SIG-M5 treated with dmso at 0.1 percent for 504 hours (cell line): ENCODE data around the gene RNF224.
"Not testable (repeated sequence)": the region's sequence is repeated elsewhere in the genome, so short reads cannot be mapped to it uniquely, and the experiment has no call there.

Experiments used
- DNase-seq: peaks from one replicate; lab custom pipeline; 2025; ENCODE audit not compliant: unreplicated experiment; lab: John Stamatoyannopoulos, UW

RNF224 gene

DNA sequence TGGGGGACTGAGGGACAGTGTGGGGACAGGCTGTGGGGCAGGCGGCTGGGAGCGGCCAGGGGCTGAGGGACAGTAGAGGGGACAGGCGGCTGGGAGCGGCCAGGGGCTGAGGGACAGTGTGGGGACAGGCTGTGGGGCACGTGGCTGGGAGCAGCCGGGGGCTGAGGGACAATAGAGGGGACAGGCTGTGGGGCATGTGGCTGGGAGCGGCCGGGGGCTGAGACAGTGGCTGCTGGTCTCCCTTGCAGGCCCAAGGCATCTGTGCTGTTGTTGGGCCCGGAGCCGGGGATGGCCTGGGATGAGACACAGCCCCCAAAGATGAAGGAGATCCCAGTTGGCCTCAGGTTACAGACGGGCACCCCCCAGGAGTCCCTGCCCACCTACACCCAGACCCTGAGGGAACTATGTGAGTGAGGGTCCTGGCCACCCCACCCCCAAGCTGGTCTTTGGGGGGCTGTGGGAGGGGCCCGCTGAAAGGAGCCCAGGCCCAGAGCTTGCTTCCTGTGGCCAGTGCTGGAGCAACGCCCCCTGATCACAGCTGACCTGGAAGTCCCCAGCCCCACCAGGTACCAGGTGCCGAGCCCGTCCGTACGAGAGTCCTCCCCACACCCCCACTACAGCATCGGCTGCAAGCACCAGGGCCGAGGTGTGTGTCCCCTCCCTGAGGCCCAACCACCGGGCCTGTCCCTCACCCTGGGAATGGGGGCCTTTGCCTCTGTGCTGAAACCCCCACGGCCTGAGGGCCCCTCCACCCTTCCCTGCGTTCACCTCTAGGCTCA lies 24.4 kb downstream of the RNF224 start:
- no peak for DNase-seq

DNA sequence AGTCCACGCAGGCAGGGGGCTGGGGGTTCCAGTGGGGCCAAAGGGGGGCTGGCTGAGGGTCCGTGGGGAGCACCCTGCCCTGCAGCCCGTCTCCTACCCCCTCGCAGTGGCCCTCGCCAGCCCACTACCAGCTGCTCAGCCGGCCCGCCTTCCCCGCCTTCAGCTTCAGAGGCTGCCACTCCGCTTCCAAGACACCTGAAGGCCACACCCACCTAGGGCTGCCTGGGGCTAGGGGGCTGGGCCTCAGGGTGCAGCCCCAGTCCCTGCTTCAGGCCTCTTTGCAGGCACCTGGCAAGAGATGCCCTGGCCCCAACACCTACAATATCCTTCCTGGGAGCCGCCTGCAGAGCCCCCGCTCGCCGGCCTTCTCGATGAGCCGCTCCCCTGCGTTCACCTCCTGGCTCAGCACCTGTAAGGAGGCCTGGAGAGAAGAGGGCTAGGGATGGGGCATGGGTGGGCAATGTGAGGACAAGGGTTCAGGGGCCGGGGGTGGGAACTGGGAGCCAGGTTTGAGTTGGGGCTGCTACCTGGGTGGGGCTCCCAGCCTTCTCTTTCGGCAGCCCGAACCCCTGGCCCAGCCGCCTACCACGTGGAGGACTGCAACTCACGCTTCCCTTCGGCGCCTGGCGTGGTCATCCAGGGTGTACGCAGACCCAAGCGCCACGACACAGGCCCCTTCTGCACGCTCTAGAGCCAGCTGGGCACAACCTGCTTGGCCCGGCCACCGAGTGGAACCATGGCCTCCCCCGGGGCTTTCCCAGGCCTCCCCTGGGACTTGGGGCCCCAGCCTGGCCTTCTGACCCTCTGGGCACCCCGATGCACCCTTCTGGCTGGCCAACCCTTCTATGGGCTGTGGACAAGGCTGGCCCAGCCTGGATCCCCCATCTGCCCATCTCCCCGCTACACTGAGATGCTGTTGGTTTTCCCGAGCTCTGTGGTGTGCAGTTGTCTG lies 25.5 kb downstream of the RNF224 start:
- no peak for DNase-seq

GRCh38 chr9:137253717-137254623 lies 26.7 kb downstream of the RNF224 start:
- DNase-seq, result no peak

- peak; percentile 74 for DNase-seq
Observed at GRCh38 chr9:137254624-137255447, 27.5 kb downstream of the RNF224 start, which contains the start of gene NELFB. NELFB (plus strand) TSS chr9:137255327.

DNA sequence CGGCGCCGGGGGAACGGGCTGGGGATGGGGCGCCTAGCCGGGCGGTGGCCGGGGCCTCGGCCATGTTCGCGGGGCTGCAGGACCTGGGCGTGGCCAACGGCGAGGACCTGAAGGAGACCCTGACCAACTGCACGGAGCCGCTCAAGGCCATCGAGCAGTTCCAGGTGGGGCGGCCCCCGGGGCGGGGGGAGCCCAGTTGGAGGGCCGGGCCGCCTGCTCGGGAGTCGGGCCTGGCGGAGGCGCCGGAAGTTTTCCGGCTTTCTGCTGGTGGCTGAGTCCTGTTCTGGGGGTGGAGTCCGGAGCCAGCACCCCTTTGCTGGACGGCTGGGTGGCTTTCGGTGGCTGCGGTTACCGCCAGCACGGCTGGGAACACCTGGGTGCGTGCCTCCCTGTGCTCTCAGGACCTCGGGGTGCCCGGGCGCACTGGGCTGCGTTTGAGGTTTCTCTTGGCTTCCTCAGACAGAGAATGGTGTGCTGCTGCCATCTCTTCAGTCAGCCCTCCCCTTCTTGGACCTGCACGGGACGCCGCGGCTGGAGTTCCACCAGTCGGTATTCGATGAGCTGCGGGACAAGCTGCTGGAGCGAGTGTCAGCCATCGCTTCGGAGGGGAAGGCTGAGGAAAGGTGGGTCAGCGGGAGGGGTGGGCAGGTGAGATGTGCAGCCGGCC lies 28.3 kb downstream of the RNF224 start:
- DNase-seq, result no peak

DNA sequence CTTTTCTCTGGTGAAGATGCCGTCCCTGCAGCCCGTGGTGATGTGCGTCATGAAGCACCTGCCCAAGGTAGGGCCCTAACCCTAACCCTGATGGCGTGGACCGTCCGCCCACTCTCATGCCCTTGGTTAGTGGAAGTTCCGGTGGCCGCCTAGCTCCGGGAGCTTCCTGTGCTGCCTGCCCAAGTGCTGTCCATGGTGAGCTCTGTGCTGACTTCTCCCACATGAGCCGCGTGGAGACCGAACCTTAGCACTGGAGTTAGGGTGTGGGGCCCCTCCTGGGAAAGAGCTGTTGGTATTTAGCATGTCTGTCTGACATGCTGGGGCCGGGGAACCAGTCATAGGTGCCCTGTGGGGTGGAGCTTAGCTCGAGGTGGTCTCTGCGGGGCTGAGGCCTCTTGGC lies 29.1 kb downstream of the RNF224 start:
- no peak for DNase-seq

- no peak for DNase-seq
Observed at GRCh38 chr9:137256856-137257255, 29.6 kb downstream of the RNF224 start.

- not testable (repeated sequence) for DNase-seq
Observed at GRCh38 chr9:137262173-137262908, 35.0 kb downstream of the RNF224 start.

DNA sequence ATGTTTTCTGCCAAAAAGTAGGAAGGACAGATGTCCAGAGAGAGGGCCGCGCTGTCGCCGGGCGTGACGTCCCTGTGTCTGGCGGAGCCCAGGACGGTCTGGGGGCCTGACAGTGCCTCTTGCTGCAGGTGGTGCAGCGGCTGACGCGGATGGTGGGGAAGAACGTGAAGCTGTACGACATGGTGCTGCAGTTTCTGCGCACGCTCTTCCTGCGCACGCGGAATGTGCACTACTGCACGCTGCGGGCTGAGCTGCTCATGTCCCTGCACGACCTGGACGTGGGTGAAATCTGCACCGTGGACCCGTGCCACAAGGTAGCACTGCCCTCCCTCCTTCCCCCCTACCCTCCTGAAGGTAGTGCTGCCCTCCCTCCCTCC lies 35.6 kb downstream of the RNF224 start:
- DNase-seq, result no peak

DNA sequence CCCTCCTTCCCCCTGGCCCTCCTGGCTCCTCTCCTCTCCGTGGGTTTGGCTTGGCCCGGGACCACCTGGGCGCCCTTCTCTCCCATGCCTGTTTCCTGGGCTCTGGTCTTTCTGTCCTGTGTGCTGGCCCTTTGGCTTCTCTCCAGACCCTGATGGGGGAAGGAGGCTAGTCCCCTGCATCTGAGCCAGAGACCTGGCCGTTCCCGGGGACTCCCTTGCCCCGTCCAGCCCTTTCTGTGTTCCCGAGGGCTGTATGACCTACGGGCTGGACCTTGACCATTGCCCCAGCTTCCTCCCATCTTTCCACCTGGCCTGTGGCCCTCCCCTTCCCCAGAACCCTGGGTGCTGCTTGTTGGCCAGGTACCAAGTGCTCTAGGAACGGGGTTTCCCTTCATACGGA lies 36.2 kb downstream of the RNF224 start:
- no peak for DNase-seq

- no peak for DNase-seq
Observed at GRCh38 chr9:137264067-137264466, 36.8 kb downstream of the RNF224 start.

DNA sequence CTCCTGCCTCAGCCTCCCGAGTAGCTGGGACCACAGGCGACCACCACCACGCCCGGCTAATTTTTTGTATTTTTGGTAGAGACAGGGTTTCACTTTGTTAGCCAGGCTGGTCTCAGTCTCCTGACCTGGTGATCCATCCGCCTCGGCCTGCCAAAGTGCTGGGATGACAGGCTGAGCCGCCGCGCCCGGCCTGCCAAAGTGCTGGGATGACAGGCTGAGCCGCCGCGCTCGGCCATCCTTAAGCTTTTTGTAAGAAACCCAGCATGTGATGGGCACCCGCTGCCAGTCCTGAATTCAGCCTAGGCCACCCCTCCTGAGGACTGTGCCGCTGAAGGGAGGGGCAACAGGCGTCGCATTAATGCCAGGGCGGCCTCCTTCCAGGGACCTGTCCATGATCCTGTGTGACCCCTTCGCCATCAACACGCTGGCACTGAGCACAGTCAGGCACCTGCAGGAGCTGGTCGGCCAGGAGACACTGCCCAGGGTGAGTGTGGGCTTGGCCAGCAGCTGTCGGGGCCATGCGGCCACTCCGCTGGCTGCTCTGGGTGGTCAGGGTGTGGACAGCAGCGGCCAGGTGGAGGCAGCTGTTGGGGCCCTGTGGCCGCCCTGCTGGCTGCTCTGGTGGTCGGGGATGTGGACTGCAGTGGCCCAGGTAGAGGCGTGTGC lies 38.3 kb downstream of the RNF224 start:
- no peak for DNase-seq

DNA sequence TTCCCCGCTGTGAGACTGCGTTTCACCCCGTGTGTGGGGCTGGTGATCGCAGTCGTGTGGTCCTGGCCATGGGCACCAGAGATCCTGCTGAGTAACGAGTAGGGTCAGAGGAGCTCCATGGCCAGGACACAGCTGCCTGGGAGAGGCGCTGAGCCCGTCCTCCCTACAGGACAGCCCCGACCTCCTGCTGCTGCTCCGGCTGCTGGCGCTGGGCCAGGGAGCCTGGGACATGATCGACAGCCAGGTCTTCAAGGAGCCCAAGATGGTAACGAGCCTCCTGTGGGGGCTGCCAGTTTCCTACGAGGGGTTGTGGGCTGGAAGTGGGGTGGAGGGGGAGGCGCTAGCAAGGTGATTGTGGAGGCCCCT lies 38.8 kb downstream of the RNF224 start:
- no peak for DNase-seq

GRCh38 chr9:137266585-137267453 lies 39.5 kb downstream of the RNF224 start:
- no peak for DNase-seq

GRCh38 chr9:137267933-137268355 lies 40.6 kb downstream of the RNF224 start:
- no peak for DNase-seq

DNA sequence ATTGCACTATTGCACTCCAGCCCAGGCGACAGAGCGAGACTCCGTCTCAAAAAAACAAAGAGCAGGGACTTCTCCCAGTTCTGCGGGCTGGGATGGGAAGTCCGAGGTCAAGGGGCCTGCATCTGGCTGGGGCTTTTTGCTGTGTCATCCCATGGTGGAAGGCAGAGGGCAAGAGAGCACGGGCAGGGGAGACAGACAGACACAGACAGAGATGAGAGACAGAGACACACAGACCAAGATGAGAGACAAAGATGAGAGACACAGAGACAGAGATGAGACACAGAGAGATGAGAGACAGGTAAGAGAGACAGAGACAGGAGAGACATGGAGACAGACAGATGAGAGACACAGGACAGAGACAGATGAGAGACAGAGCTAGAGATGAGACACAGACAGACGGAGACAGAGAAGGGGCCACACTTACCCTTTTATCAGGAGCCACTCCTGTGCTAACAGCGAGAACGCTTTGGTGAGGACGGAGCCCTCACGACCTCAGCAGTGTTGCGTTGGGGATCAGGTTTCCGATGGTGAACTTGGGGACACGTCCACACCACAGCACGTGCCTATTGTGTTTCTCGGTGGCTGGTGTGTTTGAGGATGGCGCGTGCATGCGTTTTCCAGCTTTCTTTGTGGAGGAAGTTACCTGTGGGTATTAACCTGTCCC lies 41.4 kb downstream of the RNF224 start:
- no peak for DNase-seq

DNA sequence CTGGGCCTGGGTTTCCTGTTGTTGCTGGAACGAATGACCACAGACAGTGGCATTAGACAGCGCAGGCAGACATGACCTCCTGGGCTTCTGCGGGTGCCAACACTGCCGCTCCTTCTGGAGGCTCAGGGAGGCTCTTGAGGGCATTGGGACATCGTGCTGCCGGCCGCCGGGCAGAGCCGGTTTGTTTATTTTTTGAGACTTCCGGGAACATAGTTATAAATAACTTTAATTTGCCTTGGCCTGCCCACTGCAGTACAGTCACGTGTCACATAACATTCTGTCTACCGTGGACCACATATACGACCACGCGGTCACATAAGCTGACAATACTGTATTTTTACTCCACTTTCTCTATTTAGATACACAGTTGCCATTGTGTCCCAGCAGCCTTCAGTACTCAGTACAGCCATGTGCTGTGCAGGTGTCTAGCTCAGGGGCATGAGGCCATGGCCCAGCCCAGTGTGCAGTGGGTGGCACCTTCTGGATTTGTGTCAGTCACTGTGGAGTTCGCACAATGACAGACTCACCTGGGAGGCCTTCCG lies 42.0 kb downstream of the RNF224 start:
- no peak for DNase-seq
